D721Med (cell line): ENCODE measurements around the gene TUBA1A.

Source experiments
- DNase-seq: peaks from one replicate; pipeline ENCODE4 v3.0.0; 2011; ENCODE audit warnings: low spot score; ENCODE audit not compliant: insufficient read length
- FAIRE-seq: peaks from 2 replicates; lab custom pipeline; 2011; peaks lifted over from hg19 to GRCh38; lab: Jason Lieb, UNC
- TF ChIP-seq, protein P1 (sequence below): IDR thresholded peaks from 2 replicates; pipeline ENCODE4 v1.5.1; 2012; ENCODE audit warnings: mild to moderate bottlenecking, control low read depth; ENCODE audit not compliant: insufficient read depth; ENCODE audit errors: missing control alignments

TUBA1A gene

DNA sequence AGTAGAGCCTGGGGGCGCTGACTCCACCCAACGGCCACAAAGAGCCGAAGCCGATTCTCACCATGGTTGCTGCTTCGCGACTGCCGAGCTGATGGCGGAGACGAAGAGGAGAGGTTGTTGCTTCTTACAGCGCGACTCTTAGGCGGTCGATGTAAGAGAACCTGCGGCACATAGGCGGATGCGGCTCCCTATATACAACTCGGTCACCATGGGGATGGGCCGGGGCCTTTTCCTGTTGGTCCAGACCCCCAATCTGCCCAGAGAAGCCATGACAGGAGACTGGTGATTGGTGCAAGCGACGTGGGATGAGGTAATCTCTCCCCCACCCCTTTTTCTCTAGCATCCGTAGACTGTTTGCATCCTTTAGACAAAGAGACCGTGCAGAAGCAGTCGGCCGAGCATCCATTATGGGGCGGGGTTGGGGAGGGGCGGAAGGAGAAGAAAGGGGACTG lies at the start of gene TUBA1A:
TSS of gene TUBA1A (minus strand) at position 165 of the 452 bp plus-strand sequence. CDS start at position 64, 101 bp downstream.
- no peak for FAIRE-seq
- peak; percentile 74 for DNase-seq
- TF ChIP-seq, protein P1, sequence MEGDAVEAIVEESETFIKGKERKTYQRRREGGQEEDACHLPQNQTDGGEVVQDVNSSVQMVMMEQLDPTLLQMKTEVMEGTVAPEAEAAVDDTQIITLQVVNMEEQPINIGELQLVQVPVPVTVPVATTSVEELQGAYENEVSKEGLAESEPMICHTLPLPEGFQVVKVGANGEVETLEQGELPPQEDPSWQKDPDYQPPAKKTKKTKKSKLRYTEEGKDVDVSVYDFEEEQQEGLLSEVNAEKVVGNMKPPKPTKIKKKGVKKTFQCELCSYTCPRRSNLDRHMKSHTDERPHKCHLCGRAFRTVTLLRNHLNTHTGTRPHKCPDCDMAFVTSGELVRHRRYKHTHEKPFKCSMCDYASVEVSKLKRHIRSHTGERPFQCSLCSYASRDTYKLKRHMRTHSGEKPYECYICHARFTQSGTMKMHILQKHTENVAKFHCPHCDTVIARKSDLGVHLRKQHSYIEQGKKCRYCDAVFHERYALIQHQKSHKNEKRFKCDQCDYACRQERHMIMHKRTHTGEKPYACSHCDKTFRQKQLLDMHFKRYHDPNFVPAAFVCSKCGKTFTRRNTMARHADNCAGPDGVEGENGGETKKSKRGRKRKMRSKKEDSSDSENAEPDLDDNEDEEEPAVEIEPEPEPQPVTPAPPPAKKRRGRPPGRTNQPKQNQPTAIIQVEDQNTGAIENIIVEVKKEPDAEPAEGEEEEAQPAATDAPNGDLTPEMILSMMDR: no peak

DNA sequence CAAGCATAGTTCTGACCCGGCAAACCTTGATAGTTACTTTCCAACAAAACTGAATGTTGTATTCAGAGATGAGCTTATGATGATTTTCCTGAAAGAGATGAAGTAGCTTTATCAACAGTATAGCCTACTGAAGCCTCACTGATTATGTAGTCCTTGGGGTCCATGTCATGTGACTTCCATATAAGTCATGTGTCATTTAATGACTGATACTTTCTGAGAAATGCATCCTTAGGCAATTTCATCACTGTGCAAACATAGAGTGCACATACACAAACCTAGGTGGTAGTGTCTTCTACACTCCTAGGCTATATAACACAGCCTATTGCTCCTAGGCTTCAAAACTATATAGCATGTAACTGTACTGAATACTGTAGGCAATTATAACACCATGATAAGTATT lies 47.5 kb upstream of the TUBA1A start:
- FAIRE-seq: no peak

DNA sequence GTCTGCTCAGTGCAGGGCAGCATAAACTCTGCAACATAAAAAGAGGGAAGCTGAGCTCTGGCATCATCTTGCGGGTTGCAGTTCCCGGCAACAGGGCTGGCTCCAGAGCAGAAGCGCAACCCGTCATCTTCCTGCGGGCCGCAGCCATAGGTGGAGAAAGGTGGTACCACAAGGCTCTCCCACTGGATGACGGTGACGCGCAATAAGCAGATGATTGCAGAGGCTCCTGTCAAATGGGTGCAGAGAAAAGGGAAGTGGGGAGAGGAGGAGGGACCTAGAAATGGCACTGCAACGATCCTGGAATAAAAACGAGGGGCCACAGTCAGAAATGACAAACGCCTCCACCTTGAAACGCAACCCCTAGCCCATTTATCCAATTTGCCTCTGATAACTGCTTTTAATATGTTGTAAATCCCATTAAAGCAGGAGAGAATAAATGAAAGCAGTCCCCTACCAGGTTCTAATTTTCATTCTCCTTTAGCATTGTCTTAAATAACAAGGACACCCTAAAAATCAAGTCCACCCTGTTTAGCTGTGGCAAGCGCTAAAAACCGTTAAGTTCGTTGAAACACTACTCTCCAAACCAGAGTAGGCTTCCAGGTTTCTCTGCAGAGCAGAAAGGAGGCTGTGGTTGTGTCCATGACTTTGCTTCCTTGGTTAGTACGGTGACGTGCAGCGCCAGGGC lies 45.1 kb upstream of the TUBA1A start:
- FAIRE-seq (no peak), DNase-seq (no peak)
- TF ChIP-seq, protein P1: no peak

More for the DNA sequence above, 47.5 kb upstream of the TUBA1A start:
- DNase-seq: no peak
- TF ChIP-seq, protein P1: no peak

DNA sequence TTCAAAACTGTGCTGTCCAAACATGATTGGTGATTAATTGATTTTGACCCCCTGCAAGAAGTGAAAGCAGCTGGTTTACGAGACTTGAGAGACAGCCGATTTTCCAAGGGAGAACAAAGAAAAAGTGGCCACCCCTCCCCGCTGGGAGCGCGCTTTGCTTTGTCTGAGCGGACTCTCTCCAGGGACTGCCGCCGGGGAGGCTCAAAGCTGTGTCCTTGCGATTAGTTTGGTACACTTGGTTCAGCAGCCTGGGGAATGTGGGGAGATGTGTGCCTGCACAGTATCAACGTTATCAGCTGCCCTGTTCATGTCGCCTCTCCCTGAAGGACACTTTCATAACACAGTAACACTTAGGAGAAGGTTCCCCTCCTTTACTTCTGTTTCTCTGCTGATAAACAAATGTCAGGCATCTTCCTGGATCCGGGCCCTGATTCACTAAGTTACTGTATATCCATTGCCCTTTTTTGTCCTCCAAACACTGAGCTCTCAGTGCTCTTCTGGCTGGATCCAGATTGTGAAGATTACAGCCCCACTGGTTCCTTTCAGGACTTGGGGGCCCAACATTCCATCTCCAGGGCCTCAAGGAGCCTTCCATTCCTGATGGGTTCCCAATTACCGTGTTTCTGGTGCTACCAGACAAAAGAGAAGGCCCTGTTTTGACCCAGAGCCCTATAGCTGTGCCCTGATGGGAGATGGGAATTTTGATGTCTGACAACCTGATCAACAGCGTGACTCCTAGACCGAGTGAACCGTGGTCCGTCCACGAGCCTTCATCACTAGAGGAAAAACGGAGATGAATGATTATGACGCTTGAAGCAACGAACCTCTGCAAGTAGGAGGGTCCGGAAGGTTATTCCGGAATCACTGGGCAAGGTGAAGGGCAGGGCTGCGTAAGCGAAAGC lies 44.3 kb upstream of the TUBA1A start:
- DNase-seq: no peak
- TF ChIP-seq, protein P1: no peak
- FAIRE-seq: no peak

DNA sequence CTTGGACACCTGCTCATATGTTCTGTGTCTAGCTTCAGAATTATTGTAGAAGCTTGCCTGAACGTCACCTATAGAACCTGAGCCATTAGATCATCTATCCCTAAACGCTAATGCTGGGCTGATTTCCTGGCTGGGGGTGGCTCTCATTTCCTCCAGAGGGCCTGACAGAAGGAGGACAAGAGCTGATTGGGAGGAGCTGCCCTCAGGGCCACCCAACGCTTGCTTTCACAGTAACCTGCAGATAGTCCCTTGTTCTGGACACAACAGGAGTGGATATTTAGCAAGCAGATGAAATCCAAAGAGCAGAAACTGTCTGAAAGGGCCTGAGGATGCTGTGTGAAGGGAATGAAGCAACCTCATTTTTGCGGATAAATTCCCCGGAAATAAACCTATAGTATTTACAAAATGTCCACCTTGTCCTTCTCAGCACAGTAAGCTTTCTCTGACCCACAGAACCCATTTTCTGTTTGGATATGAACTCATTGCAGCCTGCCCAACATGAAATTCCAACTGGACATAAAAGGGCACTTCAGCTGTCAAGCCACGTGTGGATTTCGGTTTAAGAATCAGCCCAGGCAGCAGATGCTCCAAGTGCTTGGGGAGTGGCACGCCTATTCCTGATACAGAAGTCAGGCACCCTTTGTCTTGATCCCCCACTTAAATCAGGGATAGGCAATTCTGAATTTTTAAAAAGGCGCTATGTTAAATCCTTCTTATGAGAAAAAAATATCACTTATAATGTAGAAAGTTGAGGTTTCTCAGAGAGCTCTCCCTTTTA lies 43.2 kb upstream of the TUBA1A start:
- DNase-seq: no peak
- TF ChIP-seq, protein P1: no peak
- FAIRE-seq: no peak

DNA sequence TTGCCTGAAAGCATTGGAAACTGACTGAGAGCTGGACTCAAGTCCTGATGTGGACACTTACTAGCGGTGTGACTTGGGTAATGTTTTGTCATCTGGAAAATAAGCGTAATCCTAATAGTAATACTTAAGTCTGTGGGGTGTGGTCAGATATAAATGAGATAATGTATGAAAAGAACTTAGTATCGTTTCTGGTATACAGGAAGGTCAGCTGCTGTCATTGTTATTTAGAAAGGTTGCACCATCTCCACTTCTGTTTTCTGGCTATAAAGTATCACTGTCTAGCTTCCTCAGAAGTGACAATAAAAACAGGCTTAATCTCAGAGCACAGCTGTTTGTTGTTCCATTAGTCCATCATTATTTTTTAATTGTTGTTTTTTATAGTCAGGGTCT lies 41.9 kb upstream of the TUBA1A start:
- TF ChIP-seq, protein P1: no peak
- FAIRE-seq (no peak), DNase-seq (no peak)
